ENCODE results near the gene MRPL52.

DNA sequence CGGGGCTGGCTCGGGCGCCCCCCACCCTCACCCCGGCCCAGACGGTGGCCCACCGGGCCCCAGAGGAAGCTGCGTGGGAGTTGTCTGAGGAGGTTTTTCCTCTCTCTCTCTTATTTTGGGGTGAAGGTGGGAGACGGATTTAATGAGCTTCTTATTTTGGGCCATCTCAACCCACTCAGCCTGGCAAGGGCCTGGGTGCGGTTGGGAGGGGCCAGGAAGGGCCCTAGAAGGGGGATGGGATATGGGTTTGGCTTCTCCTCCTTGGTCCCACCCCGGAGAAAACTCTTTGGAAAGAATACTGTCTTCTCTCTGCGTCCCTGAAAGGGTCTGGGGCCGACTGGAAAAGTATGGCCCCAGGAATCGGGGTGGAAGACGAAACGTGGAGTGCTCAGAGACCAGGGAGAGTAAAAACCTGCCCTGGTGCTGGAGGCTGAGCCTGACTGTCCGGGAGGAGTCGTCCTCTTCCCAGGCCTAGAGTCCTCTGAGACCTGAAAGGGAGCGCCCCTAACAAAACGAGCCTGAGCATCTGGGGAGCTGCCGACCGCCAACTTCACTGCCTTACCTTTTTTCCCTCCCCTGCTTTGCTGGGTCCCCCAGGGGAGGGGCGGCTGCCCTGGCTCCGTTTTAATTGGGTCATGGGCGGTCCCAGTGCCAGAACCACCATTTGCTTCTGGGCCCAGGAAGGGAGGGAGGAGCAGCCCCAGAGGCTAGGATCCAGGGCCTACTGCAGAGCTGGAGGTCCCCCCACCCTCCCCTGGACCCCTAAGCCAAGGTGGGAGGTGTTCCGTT, 8.3 kb downstream of the MRPL52 start:
- TF ChIP-seq ZNF274 (IDR thresholded peaks at IDR 0.05; ENCODE audit: low read depth, low read length) (no peak), SUZ12 (IDR thresholded peaks at IDR 0.05; ENCODE audit: extremely low read depth, insufficient read depth, insufficient read length) (no peak), YY1 (IDR thresholded peaks at IDR 0.05; ENCODE audit: insufficient read depth, insufficient read length) (no peak)
